ACHN (cell line): ENCODE results near the gene CTNNA3.
A peak's percentile ranks its signal among the peaks of the same experiment; 100 is the strongest.

Experiments used
- DNase-seq: peaks from one replicate; pipeline ENCODE4 v3.0.0-alpha.2; 2015
- in situ Hi-C: cut with HindIII; loops from 2 replicates; pipeline ENCODE4 v1.10.0; 2017; ENCODE audit warnings: low sequenced_read_pairs, low pct_ligation_motif_present, low pct_unique_long_range_greater_than_20kb

Gene CTNNA3

GRCh38 chr10:66942407-66942806 is 753.6 kb downstream of the CTNNA3 start:
- in situ Hi-C loops, result no loop called here
- no peak for DNase-seq

- in situ Hi-C loops, result no loop called here
- no peak for DNase-seq
Measured at GRCh38 chr10:66941491-66941890, 754.5 kb downstream of the CTNNA3 start.

GRCh38 chr10:66940965-66941364 is 755.0 kb downstream of the CTNNA3 start:
- in situ Hi-C loops, result no loop called here
- no peak for DNase-seq

- no peak for DNase-seq
- in situ Hi-C loops, result no loop called here
Measured at GRCh38 chr10:66934711-66935110, 761.3 kb downstream of the CTNNA3 start.

GRCh38 chr10:66931949-66932343 is 764.0 kb downstream of the CTNNA3 start:
- in situ Hi-C loops, result no loop called here
- no peak for DNase-seq

- peak; percentile 68 for DNase-seq
- in situ Hi-C loops, result no loop called here
Measured at GRCh38 chr10:66931340-66931948, 764.6 kb downstream of the CTNNA3 start.

- in situ Hi-C loops, result no loop called here
- DNase-seq, result no peak
Measured at GRCh38 chr10:66929375-66929774, 766.6 kb downstream of the CTNNA3 start.

GRCh38 chr10:66928776-66929175 is 767.2 kb downstream of the CTNNA3 start:
- no peak for DNase-seq
- in situ Hi-C loops, result no loop called here

- no peak for DNase-seq
- in situ Hi-C loops, result no loop called here
Measured at GRCh38 chr10:66927971-66928770, 767.8 kb downstream of the CTNNA3 start.

GRCh38 chr10:66927251-66927935 is 768.6 kb downstream of the CTNNA3 start:
- no peak for DNase-seq
- in situ Hi-C loops, result no loop called here

GRCh38 chr10:66926841-66927240 is 769.2 kb downstream of the CTNNA3 start:
- DNase-seq, result no peak
- in situ Hi-C loops, result no loop called here

GRCh38 chr10:66925896-66926715 is 769.9 kb downstream of the CTNNA3 start, which contains the start of gene LRRTM3:
Gene LRRTM3 (plus strand): TSS chr10:66926036.
- DNase-seq, result peak; percentile 85
- in situ Hi-C loops, result no loop called here

- DNase-seq, result no peak
- in situ Hi-C loops, result no loop called here
Measured at GRCh38 chr10:66925373-66925772, 770.6 kb downstream of the CTNNA3 start.

GRCh38 chr10:66924674-66925345 is 771.2 kb downstream of the CTNNA3 start:
- DNase-seq, result no peak
- in situ Hi-C loops, result no loop called here

GRCh38 chr10:66919248-66919647 is 776.7 kb downstream of the CTNNA3 start:
- in situ Hi-C loops, result no loop called here
- no peak for DNase-seq

- no peak for DNase-seq
- in situ Hi-C loops, result no loop called here
Measured at GRCh38 chr10:66917104-66917503, 778.9 kb downstream of the CTNNA3 start.

- in situ Hi-C loops, result no loop called here
Measured at GRCh38 chr10:66916030-66916429, 780.0 kb downstream of the CTNNA3 start.

GRCh38 chr10:66910671-66911070 is 785.3 kb downstream of the CTNNA3 start:
- in situ Hi-C loops, result no loop called here
- DNase-seq, result no peak

More at GRCh38 chr10:66916030-66916429, 780.0 kb downstream of the CTNNA3 start:
- DNase-seq, result no peak
